GM18520 (cell line): ENCODE data around the gene PHLDB2.

Experiments used
- ATAC-seq: cut with Tn5 transposase; IDR thresholded peaks from one replicate; pipeline ENCODE4 v1.9.1; 2021; ENCODE audit not compliant: unreplicated experiment

PHLDB2 gene

DNA sequence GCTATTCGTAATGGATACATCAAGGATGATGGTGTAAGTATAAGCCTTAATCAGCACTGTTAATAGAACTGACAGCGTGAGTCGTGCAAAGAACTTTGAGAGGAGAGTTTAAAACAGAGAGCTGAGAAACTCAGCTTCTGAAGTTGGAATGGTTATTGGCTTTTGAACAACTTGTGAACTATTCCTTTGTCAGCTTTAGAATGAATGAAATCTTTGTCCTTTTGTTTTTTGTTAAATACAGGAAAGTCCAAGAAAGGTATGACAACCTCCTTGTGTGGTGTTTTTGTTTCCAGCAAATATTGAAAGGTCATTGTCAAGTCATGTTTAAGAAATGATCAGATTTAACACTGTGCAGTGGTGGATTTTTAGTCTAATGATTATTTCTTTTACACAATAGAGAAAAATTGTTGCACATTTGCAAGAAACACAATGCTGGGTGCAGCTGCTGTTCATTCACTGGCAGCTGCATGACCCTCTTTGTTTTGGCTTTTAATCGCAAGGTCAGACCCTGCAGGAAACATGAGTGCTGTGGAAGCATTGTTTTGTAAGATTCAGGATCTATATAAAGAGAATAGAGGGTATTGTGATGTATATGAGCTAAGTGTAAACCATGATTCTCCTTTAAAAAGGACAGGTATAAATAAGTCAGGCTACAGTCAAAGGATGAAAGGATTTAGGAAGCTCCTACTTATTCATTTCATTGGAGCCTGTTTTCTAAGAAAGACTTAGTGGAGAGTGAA is 98.1 kb downstream of the PHLDB2 start:
- ATAC-seq, result no peak

DNA sequence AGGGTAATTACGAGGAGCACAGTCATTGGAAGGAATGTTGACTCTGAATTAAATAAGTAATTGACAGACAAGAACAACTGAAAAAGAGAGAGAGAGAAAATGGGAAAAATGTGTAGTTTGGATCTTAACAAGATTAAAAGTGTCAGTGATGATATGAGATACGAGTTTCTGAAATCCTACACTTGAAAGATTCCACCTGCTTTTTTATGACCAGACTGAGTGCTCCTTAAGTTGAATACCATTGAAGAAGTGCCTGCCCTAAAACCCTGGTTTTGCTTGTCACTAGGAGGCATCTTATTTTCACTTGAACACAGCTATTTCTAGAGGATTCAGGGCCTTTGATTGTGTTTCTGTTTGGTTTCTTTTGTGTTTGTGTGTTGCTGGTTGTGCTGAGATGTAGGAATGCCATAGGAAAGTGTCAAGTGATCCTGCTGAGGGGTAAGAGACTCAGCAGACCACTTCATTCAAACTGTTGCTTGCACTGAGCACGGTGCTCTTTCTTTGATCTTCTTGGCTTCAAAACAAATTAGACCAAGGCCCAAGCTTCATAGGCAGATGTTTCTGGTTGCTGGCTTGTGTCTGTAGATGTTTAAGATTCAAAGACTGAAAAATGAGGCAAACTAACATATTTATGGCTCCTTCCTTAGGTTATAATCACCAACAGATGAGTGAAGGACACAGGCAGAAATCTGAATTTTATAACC is 102.5 kb downstream of the PHLDB2 start:
- no peak for ATAC-seq

DNA sequence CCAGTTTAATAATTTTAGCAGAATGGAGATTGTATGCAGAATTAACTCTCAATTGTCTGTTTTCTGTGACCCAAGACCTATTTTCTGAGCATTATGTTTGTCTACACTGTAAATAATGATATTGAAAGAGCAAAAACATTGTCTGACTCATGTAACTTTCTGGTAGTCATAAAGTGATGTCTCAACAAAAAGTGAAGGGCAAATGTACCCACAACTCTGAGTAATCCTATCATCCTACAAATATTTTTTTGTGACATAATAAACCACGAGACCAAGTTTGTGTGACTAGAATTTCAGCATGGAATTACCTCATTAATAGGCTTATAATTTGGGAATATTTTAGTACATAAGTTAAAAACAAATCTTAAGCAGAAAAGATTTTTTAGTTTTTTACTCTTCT is 104.4 kb downstream of the PHLDB2 start:
- ATAC-seq, result no peak

DNA sequence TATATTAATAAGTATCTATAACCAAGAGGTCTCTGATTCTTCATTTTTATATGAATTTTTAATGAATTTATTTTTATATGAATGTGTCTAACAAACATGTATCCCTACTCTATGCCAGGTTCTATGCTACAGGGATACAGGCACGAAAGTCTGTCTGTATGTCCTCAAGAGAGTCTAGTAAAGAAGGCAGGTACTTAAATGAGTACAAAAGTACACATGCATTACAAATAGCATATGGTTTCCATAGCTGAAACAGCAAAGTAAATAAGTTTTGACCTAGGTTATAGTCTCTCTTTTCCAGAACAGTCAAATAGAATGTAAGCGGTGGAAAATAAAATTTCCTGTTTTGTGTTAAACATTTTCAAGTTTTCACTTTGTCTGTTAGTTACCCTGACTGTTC is 106.4 kb downstream of the PHLDB2 start:
- no peak for ATAC-seq

DNA sequence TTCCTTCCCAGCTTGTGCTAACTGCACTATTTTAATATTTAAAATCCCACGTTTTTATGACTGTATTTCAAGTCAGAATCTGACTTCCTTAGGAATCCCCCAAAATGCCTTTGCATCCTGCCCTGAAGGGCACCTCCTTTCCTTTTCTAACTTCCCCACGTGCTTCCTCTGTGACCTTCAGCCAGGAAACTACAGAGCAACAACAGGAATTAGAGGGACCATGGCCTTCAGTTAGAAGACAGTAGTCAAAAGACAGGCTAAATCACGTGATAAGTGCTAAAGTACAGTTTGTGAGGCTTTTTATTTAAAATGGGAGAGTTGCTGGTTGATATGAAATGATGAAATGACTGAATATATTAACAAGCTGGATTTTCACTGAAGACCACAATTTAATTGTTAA is 108.0 kb downstream of the PHLDB2 start:
- ATAC-seq, result no peak

DNA sequence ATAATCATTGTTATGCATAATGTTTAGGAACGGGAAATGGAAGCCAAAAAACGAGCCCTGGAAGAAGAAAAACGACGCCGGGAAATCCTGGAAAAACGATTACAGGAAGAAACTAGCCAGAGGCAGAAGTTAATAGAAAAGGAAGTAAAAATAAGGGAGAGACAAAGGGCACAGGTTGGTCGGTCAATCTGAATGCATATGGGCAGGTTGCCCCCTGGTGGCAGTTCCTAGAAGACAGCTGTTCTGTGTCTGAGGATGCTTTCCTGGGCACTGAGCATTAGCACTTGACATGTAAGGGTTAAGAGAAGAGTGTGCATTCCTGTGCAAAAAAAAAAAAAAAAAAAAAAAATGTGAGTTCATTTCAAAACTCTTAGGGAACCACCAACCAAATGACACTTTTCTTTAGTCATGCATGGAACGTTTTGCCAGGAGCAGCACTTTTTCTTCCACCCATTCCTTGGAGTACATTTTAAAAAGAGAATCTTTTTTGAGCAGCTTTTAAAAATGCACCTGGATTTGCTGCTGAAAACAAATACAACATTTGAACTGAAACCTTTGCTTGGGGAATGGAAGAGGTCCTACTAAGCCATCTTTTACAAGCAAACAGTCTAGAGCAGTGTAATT is 108.7 kb downstream of the PHLDB2 start:
- ATAC-seq, result peak; percentile 83

DNA sequence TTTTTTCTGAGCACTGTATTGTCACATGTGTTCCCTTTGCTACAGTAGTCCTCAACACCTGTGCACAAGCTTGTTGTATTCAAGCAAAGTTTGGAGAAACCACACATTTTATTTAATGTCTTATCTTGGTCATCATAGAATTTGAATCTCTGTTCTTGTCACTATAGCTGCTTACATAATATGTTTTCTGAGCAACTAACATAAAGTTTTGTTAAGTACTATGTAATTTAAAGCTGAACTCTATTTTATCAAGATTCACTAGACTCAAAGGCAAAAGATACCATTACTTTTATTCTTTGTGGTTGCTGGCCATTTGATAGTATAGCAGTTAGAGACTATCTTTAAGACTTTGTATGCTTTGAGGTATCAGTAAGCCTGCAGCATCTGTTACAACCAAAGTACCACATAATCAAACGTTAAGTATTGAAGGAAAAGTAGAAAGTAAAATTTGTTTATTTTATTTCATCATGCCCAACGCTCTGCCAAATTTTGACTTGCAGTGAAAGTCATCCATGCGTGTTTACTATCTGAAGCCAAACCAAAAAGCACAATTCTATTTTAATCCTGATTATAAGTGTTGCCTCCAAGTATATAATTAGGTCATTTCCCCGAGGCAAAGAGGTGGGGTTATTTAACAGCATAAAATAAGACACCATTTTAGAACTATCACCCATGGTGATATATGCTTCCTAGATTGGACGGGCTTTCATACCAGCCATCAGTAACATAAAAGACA is 109.4 kb downstream of the PHLDB2 start:
- ATAC-seq, result no peak

DNA sequence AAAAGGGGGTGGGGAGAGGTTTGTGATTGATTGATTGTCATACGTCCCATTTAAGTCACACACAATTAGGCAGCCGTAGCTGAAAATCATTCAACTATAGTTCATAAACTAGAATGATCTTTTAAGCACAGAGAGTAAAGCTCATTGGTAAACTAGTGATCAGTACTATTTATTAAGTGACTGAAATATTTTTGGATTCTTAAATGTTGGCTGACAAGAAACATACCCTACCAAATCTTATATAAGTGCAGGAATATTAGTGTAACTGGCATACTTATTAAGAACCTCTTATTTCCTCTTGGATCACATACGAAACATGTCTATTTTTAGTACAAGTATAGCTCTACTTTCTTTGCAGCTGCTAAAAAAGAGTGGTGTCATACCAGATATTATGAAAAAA is 111.3 kb downstream of the PHLDB2 start:
- no peak for ATAC-seq

DNA sequence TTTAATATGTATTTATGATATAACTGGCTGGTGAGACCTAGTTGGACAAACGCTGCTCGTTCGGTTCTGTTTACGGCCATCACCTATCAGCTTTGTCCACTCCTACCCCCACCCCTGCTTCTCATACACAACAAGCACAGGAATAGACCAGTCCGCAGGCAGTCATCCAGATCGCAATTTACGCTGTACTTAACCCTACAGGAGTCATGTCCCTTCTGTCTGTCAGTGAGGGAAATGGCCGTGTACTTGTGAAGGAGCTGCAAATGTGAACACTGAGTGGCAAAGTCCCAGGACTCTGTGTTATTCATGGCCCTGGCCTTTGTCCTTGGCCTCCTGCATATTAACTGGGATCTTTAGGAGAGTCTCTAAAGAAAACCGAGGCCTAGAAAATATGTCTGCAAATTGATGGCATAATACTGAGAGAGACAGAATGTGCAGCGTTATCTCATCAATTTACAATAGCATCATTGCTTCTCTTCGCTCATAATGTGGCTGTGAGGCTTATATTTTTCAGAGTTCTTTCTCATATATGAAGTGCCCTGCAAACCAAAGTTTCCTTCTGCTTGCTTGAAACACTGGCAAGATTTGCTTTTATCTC is 112.6 kb downstream of the PHLDB2 start:
- ATAC-seq, result no peak

DNA sequence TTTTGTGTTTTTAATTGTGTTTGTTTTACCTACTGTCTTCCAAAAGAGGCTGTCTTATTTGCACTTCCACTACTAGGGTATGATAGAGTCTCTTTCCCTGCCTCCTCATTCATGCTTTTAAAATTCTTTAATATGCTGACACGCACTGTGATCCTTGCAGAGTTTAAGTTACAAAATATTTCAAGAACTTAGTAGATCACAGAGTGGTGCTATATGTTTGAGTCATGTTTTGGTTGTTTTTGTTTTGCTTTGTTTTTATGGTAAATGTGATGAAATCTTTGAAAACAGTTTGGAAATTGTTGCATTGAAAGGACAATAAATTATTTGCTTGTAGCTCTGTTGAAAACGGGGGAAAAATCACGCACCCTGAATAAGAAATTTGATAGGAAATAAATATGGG is 113.8 kb downstream of the PHLDB2 start:
- ATAC-seq, result no peak

DNA sequence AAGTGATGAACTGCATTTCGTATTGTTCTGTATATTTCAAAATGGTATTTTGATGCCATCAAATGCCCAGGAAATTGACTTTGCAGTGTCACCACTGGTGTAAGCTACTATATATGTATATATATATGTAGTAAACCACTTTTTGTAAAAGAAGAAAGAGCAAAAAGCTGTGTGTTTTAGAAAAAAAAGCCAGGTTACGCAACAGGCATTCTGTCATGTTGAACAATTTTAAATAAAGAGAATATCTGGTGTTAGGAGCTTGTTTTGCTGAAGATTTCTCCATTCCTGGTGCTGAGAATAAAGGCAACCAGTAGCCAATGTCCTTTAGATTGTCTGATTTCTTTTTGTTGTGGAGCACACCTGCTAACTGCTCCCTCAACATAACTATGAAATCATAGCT is 116.1 kb downstream of the PHLDB2 start:
- ATAC-seq, result no peak

DNA sequence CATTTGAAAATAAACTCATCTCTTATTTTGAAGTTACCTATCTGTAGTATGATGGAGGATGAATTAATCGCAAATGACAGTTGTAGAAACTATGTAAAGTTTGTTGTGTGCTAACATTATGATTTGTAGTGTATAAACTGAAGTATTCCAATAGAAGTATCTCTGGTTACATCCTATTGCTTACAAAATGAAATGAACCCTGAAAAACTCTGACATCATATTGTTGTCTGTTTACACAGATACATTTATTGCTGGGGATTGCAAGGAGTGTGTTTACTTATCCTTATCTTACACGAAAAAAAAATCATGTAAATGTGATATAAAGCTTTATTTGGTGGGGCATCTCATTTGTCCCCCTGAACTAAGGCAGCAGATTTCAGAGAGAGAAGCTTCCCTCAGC is 117.2 kb downstream of the PHLDB2 start:
- no peak for ATAC-seq

DNA sequence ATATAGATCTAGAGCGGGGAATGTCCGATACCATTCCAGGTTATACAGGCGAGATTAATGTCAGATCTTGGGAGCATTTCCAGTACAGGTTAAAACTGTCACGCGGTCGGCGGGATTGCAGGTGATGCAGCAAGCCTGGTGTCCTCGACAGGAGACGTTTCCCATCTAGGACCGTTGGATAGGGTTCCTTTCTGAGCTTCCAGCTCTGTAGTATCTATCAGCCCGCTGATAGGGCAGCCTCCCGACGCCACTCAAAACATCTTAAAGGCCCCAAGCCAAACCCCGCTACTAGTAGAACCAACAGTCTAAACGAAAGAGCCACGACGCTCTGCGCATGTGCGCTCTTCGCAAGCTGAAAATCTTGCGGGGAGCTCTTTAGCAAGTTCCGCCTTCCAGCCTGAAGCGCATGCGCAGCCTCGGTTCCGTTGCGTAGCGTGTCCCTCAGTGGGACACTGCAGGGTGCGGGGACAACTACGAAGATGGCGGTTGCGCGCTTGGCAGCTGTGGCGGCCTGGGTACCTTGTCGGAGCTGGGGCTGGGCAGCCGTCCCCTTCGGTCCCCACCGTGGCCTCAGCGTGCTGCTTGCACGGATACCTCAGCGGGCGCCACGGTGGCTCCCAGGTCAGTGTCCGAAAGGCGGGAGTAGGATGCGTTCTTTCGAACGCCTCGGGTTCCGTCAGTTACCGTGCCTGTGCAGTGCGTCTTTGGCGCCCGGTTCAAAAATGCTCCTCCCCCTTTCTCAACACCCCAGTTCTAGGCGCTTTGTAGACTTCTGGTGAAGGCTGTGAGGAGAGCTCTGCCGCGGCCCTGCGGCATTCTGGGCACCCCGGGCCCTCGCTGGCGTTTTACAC is 119.7 kb downstream of the PHLDB2 start, which contains the start of gene ABHD10:
ABHD10 (plus strand) TSS at position 444 of the 851 bp plus-strand sequence; CDS start at position 480, 36 bp downstream.
- ATAC-seq, result peak; percentile 94

DNA sequence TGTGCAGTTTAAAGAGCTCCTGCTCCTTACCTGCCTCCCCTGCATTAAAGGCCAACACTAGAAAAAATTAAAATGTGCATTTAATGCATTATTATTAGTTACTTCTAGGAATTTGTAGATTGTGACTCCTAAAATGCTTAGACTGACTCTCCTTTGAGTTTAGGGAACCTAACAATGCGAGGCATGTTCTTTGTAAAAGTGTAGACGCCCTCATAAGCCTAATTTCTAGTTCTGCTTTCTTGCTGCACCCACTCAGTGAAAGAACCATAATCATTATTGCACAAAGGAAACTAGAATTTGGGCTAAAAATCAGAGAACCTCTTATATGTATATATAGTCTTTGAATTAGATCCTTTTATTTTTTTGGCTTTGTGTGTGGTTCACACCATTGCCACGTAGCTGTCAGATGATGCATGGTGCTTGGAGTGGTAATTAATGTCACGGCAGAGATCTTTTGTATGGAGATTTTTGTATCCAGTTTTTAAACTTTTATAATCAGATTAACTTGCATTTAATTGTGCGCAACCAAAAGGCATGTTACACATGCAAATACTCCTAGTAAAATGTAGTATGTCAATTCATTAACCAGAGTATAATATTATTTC is 120.5 kb downstream of the PHLDB2 start:
- peak; percentile 16 for ATAC-seq

DNA sequence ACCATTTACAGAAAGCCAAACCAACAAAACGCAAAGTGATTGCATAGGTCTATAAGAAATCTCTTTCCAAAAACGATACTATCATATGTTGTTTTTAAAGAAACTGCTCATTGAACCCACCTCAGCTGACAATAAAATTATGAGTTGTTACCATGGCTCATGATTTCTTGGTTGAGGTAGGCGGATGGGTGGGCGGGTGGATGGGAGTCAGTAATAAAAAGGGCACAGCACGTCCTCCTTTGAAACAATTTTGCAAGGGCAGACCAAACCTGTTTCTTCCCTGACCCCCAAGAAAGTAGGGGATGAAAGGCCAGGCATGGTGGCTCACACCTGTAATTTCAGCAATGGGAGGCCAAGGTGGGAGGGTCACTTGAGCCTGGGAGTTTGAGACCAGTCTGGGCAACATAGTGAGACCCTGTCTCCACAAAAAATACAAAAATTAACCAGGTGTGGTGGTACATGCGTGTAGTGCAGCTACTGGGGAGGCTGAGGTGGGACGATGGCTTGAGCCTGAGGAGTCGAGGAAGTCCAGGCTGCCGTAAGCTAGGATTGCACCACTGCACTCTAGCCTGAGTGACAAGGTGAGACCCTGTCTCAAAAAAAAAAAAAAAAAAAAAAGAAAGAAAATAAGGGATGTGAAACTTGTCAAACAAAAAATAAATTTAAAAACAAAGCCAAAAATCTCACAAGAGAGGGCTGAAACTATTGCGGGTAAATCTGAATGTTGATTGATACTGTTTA is 121.8 kb downstream of the PHLDB2 start:
- ATAC-seq, result no peak

DNA sequence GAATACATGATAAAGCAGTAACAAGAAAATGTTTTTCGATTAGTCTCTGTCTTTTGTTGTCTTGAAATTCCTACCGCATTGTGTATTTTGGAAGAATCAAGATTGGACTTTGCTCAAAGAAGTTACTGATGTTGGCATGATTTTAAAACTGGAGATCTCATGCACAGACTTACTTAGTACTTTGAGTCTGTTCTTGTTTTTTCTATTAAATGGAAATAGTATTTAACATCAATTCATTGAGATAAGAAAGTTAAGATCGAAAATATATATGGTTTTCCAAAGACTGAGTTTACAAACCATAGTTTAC is 122.3 kb downstream of the PHLDB2 start:
- no peak for ATAC-seq

DNA sequence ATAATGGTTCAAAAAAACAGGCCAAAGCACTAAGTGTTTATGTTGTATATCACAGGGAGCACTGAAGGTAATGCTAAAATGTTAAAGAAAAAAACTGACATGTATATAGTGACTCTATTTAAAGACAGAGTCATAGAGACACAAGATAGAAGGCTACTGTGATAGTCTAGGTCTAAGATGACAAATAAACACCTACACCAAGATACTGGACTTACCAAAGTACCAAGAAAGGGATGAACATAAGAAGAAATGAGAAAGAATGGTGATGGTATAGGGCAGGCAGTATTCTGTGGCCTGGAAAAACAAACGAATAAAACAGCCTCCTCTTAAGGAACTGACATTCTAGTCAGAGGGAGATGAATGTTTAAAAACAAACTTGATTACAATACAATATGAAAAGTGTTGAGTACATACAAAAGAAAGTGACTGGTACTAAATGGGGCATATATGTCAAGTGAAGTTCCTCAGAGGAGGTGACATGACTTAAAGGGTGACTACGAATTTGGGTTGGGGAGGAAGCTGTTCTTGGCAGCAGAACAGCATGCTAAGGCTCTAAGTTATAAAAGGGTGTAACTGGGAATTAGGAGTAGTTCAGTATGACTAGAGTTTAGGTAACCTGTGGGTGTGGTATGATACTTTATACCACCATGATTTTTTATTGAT is 125.7 kb downstream of the PHLDB2 start:
- no peak for ATAC-seq

DNA sequence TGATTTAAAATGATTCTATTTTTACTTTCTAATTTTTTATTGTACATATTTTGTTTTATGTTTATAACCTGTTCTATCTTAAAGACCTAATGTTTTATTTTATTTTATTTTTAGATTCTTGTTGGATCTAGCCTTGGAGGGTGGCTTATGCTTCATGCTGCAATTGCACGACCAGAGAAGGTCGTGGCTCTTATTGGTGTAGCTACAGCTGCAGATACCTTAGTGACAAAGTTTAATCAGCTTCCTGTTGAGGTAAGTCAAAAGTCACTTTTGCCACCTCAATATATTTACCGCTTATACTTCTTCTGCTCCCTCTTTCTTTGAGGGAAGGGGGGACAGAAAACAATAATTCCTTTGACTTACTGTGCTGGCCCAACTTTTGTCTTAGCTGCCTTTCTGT is 127.7 kb downstream of the PHLDB2 start:
- no peak for ATAC-seq
